CD4-positive, alpha-beta T cell (primary cell): ENCODE data around the gene SFSWAP. TPM values are rescaled to one million over a fixed set of nuclear protein-coding genes. Genes with fewer than 3 reads are reported as not detected.

Experiments
- ATAC-seq: fragments of 200-7000 bp; cut with Tn5 transposase; one replicate; pipeline ENCODE4 v1.10.0; 2022; ENCODE audit warnings: mild to moderate bottlenecking; ENCODE audit not compliant: poor library complexity
- CTCF ChIA-PET: fragments of 350-600 bp; sonication (Branson Sonifier 250); formaldehyde crosslinking; loops from one replicate; lab custom pipeline; 2021; ENCODE audit warnings: antibody characterized with exemption, inconsistent platforms; lab: Charles Lee
- POLR2A ChIA-PET: fragments of 350-600 bp; sonication (Branson Sonifier 250); formaldehyde crosslinking; loops from one replicate; lab custom pipeline; 2021; ENCODE audit warnings: antibody characterized with exemption, inconsistent platforms; lab: Charles Lee
- DNase-seq, 14 experiments: peaks; one replicate each; pipeline ENCODE4 v3.0.0-alpha.2; 2013 to 2020; ENCODE audit warnings: mixed read lengths in 2 of 14
- H3K27ac ChIP-seq, 2 donors: one replicate each; pipeline versions ENCODE4 v1.5.1 to v1.7.0; 2013; ENCODE audit warnings: low read length in 2 of 2, low read depth in 1 of 2, mild to moderate bottlenecking in 1 of 2
- H3K27me3 ChIP-seq, 2 experiments: 1 replicate in 1 of 2; 2 replicates in 1 of 2; pipeline versions ENCODE4 v1.6.1 to v1.7.0; 2013; ENCODE audit warnings: low read length in 2 of 2, control low read depth in 1 of 2, mild to moderate bottlenecking in 1 of 2, moderate library complexity in 1 of 2; ENCODE audit not compliant: insufficient read depth in 2 of 2, control insufficient read depth in 1 of 2
- H3K36me3 ChIP-seq: one replicate; pipeline ENCODE4 v1.6.1; 2013; ENCODE audit warnings: low read length, control low read depth; ENCODE audit not compliant: insufficient read depth
- H3K4me1 ChIP-seq: one replicate; pipeline ENCODE4 v1.6.1; 2013; ENCODE audit warnings: low read length, control low read depth; ENCODE audit not compliant: insufficient read depth
- H3K4me3 ChIP-seq: one replicate; pipeline ENCODE4 v1.5.1; 2013; ENCODE audit warnings: mild to moderate bottlenecking, low read length, moderate library complexity
- H3K9me3 ChIP-seq, 2 experiments: 1 replicate in 1 of 2; 2 replicates in 1 of 2; pipeline versions ENCODE4 v1.6.1 to v1.7.0; 2013; ENCODE audit warnings: low read length in 2 of 2, mild to moderate bottlenecking in 2 of 2, control low read depth in 1 of 2, moderate library complexity in 1 of 2; ENCODE audit not compliant: control insufficient read depth in 1 of 2, insufficient read depth in 1 of 2
- H3K27ac Mint-ChIP-seq: one replicate; pipeline ENCODE4 v1.8.0; 2020; ENCODE audit warnings: mixed read lengths
- H3K27me3 Mint-ChIP-seq: one replicate; pipeline ENCODE4 v1.8.0; 2021; ENCODE audit warnings: mixed read lengths
- H3K36me3 Mint-ChIP-seq: one replicate; pipeline ENCODE4 v1.8.0; 2021; ENCODE audit warnings: low read depth, mixed read lengths
- H3K4me1 Mint-ChIP-seq: one replicate; pipeline ENCODE4 v1.8.0; 2021; ENCODE audit warnings: low read depth, mixed read lengths
- H3K4me3 Mint-ChIP-seq: one replicate; pipeline ENCODE4 v1.8.0; 2020; ENCODE audit warnings: mild to moderate bottlenecking, mixed read lengths
- H3K9me3 Mint-ChIP-seq: one replicate; pipeline ENCODE4 v1.8.0; 2020; ENCODE audit warnings: mixed read lengths
- CTCF ChIP-seq: fragments of 200-600 bp; IDR thresholded peaks from one replicate; pipeline ENCODE4 v1.8.0; 2022; ENCODE audit warnings: antibody characterized with exemption, mild to moderate bottlenecking
- intact Hi-C, 2 experiments: fragments of 100-400 bp; cut with DNase I in 1 of 2; cut with micrococcal nuclease in 1 of 2; formaldehyde crosslinking; loops; one replicate each; pipeline versions ENCODE4 v1.15.1 to v1.9.0; 2023 to 2025; cut with DNase I, micrococcal nuclease
- total RNA-seq, 174 experiments: library from RNA in 2 of 174; stranded (reverse) in 2 of 174; gene quantifications; one replicate each; pipeline ENCODE4 v1.2.3 and lab custom pipeline; 2021 to 2026

The SFSWAP gene
- total RNA-seq, 2 experiments from 2014 or later: 88.7 to 98.4 TPM

GRCh38 chr12:131796754-131797587, 86.1 kb downstream of the SFSWAP start:
- no peak overlapping the region for H3K27ac ChIP-seq
- Mint-ChIP-seq H3K27ac (no peak overlapping the region), H3K4me3 (no peak overlapping the region), H3K4me1 (no peaks in the 10 kb centered on the region), H3K9me3 (no peaks in the 10 kb centered on the region), H3K27me3 (no peaks in the 10 kb centered on the region), H3K36me3 (peaks cover 87% of the 10 kb centered on the region)
- no peaks in the 10 kb centered on the region for H3K4me1 ChIP-seq
- intact Hi-C loops: no loop called here
- ChIA-PET POLR2A (no interaction called here), CTCF (no interaction called here)
- no peak for ATAC-seq
- H3K9me3 ChIP-seq: peaks cover 0 to 8% of the 10 kb centered on the region in 2 experiments
- no peaks in the 10 kb centered on the region for H3K27me3 ChIP-seq
- peaks cover 71% of the 10 kb centered on the region for H3K36me3 ChIP-seq
- no peak for DNase-seq
- no peak for TF ChIP-seq CTCF
- no peak overlapping the region for H3K4me3 ChIP-seq

GRCh38 chr12:131797588-131797934, 86.7 kb downstream of the SFSWAP start:
- peaks cover 0 to 8% of the 10 kb centered on the region in 2 experiments for H3K9me3 ChIP-seq
- Mint-ChIP-seq H3K4me3 (no peak overlapping the region), H3K27ac (no peak overlapping the region), H3K36me3 (peaks cover 87% of the 10 kb centered on the region), H3K27me3 (no peaks in the 10 kb centered on the region), H3K4me1 (no peaks in the 10 kb centered on the region), H3K9me3 (no peaks in the 10 kb centered on the region)
- TF ChIP-seq CTCF: no peak
- no peak for ATAC-seq
- H3K36me3 ChIP-seq: peaks cover 73% of the 10 kb centered on the region
- no peak overlapping the region for H3K27ac ChIP-seq
- no peak overlapping the region for H3K4me3 ChIP-seq
- no peaks in the 10 kb centered on the region for H3K27me3 ChIP-seq
- DNase-seq: no peak
- intact Hi-C loops: no loop called here
- POLR2A ChIA-PET: no interaction called here
- CTCF ChIA-PET: no interaction called here
- H3K4me1 ChIP-seq: no peaks in the 10 kb centered on the region

- Mint-ChIP-seq H3K9me3 (no peaks in the 10 kb centered on the region), H3K27ac (no peak overlapping the region), H3K4me3 (no peak overlapping the region), H3K27me3 (no peaks in the 10 kb centered on the region), H3K36me3 (peaks cover 72% of the 10 kb centered on the region), H3K4me1 (no peaks in the 10 kb centered on the region)
- Histone ChIP-seq H3K9me3 (peaks cover 0 to 8% of the 10 kb centered on the region in 2 experiments), H3K4me1 (no peaks in the 10 kb centered on the region), H3K36me3 (peaks cover 62% of the 10 kb centered on the region), H3K4me3 (no peak overlapping the region), H3K27ac (no peak overlapping the region), H3K27me3 (no peaks in the 10 kb centered on the region)
- no peak for DNase-seq
- CTCF ChIA-PET: no interaction called here
- no peak for ATAC-seq
- intact Hi-C loops: no loop called here
- POLR2A ChIA-PET: no interaction called here
- TF ChIP-seq CTCF: no peak
Measured at GRCh38 chr12:131799195-131799594, 88.3 kb downstream of the SFSWAP start.
